Eye (tissue), 1 donor: ENCODE results near the gene ZNF440.
"Not testable (repeated sequence)": the region's sequence is repeated elsewhere in the genome, so short reads cannot be mapped to it uniquely, and the experiment has no call there.

Experiments
- DNase-seq: peaks from one replicate; pipeline ENCODE4 v3.0.0-alpha.2; 2015

Gene ZNF440

GRCh38 chr19:11814029-11814699, at the start of gene ZNF440:
TSS of gene ZNF440 (plus strand) at chr19:11814273. CDS start at chr19:11814448, 175 bp downstream.
- peak; percentile 98 for DNase-seq

- peak; percentile 99 for DNase-seq
Measured at GRCh38 chr19:11766597-11767591, 47.2 kb upstream of the ZNF440 start, which contains the start of gene ZNF441. TSS of gene ZNF441 (plus strand) at chr19:11767000. CDS start at chr19:11767194, 194 bp downstream.

GRCh38 chr19:11767633-11768133, 46.4 kb upstream of the ZNF440 start:
- peak; percentile 66 for DNase-seq

DNA sequence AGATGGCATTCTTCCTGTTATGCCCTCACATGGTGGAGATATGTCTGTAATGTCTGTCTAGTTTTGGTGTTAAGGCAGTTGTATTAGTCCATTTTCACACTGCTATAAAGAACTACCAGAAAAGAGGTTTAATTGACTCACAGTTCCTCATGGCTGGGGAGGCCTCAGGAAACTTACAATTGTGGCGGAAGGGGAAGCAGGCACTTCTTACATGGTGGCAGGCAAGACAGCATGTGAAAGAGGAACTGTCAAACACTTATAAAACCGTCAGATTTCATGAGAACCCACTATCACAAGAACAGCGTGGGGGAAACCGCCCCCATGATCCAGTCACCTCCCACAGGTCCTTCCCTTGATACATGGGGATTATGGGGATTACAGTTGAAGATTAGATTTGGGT, 44.1 kb upstream of the ZNF440 start:
- no peak for DNase-seq

GRCh38 chr19:11771520-11771919, 42.6 kb upstream of the ZNF440 start:
- not testable (repeated sequence) for DNase-seq

DNA sequence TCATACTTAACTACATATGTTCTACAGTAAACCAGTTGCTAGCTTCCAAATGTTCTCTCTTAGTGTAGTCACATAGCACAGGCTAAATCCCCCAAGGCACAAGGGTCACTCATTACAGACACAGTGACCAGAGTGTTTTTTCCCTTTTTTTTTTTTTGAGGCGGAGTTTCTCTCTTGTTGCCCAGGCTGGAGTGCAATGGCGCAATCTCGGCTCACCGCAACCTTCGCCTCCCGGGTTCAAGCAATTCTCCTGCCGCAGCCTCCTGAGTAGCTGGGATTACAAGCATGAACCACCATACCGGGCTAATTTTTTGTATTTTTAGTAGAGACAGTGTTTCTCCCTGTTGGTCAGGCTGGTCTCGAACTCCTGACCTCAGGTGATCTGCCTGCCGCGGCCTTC, 37.4 kb upstream of the ZNF440 start:
- DNase-seq = not testable (repeated sequence)

DNA sequence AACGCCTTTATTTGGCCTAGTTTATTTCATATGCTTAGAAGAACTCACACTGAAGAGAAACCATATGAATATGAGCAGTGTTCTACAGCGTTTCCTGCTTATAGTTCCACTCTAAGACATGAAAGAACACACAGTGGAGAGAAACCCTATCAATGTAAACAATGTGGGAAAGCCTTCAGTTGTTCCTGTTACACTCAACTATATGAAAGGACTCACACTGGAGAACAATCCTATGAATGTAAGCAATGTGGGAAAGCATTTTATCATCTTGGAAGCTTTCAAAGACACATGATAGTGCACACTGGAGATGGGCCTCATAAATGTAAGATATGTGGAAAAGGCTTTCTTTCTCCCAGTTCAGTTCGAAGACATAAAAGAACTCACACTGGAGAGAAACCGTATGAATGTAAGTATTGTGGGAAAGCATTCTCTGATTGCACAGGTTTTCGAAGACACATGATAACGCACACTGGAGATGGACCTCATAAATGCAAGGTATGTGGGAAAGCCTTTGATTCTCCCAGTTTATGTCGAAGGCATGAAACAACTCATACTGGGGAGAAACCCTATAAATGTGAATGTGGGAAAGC, 33.5 kb upstream of the ZNF440 start:
- DNase-seq = no peak

GRCh38 chr19:11781295-11782057, 32.6 kb upstream of the ZNF440 start:
- peak; percentile 11 for DNase-seq

- DNase-seq = no peak
Measured at GRCh38 chr19:11783767-11784166, 30.3 kb upstream of the ZNF440 start.

DNA sequence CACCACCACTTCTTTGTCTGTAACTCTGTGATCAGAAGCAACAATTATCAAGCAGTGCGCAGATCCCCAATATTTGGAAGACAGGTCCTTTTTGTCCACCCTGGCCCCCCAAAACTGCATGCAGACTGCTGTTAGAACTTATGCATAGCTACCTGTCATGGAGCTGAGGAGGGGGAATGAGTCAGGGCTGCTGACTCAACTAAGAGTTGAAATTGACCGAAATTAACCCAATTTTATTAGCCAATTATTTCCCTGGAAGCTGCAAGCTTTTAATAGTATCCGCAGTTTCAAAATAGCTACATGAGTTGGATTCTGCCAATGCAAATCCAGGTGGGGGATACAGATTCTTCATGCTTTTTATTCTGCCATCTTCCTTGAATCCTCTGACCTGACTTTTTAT, 29.7 kb upstream of the ZNF440 start:
- DNase-seq = no peak

- no peak for DNase-seq
Measured at GRCh38 chr19:11787536-11787935, 26.5 kb upstream of the ZNF440 start.

DNA sequence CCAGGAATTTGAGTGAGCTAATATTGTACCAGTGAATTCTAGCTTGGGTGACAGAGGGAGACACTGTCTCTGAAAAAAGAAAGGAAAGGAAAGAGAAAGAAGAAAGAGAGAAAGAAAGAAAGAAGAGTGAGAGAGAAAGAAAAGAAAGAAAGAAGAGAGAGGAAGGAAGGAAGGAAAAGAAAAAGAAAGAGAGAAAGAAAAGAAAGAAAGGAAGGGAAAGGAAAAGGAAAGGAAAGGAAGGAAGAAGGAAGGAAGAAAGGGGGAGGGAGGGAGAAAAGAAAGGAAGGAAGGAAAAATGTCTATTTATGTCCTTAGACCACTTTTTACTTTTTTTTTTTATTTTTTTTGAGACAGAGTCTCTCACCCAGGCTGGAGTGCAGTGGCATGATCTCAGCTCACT, 21.1 kb upstream of the ZNF440 start:
- DNase-seq = no peak

- peak; percentile 96 for DNase-seq
Measured at GRCh38 chr19:11797491-11797890, 16.6 kb upstream of the ZNF440 start.

- peak; percentile 98 for DNase-seq
Measured at GRCh38 chr19:11798391-11799330, 15.4 kb upstream of the ZNF440 start, which contains the start of gene ZNF491. TSS of gene ZNF491 (plus strand) at chr19:11798523. CDS start at chr19:11805954, 7,431 bp downstream.

DNA sequence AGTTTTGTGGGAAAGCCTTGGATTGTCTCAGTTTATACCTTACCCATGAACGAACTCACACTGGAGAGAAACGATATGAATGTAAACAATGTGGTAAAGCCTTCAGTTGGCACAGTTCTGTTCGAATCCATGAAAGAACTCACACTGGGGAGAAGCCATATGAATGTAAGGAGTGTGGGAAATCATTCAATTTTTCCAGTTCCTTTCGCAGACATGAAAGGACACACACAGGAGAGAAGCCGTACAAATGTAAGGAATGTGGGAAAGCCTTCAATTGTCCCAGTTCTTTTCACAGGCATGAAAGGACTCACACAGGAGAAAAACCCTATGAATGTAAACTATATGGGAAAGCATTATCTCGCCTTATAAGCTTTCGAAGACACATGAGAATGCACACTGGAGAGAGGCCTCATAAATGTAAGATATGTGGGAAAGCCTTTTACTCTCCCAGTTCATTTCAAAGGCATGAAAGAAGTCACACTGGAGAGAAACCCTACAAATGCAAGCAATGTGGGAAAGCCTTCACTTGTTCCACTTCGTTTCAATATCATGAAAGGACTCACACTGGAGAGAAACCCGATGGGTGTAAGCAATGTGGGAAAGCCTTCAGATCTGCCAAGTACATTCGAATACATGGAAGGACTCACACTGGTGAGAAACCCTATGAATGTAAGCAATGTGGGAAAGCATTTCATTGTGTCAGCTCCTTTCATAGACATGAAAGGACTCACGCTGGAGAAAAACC, 7.5 kb upstream of the ZNF440 start:
- DNase-seq = peak; percentile 12

- DNase-seq = no peak
Measured at GRCh38 chr19:11807099-11807380, 7.0 kb upstream of the ZNF440 start.

DNA sequence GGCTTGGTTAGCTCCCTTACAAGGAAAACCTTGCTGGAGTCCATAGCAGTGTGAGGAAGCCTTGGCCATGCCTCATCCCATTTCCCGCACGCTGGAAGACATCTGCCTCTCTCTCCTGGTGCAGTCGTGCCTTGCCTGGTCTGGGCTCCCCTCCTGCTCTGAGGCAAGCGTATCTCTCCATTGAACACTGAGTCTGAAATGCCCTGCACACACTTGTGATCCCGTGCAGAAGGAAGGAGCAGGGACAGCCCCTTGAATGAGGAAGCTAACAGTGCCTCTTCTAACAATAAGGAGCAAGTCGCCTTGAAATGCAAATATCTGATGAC, 407 bp upstream of the ZNF440 start:
- DNase-seq = no peak

DNA sequence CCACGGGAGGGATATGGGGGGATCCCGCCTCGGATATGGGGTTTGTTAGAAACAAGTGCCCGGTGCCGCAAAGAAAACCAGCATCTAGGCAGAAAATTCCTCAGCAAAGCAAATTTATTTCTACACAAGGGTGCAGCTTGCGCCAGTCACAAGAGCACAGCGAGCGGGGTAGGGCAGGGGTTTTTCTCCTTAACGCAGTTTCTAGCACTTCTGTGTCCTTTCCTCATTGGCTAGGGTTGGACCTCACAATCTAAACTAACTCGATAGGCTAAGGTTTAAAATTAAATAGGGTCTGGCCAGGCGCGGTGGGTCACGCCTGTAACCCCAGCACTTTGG, 595 bp downstream of the ZNF440 start:
- DNase-seq = peak; percentile 65

DNA sequence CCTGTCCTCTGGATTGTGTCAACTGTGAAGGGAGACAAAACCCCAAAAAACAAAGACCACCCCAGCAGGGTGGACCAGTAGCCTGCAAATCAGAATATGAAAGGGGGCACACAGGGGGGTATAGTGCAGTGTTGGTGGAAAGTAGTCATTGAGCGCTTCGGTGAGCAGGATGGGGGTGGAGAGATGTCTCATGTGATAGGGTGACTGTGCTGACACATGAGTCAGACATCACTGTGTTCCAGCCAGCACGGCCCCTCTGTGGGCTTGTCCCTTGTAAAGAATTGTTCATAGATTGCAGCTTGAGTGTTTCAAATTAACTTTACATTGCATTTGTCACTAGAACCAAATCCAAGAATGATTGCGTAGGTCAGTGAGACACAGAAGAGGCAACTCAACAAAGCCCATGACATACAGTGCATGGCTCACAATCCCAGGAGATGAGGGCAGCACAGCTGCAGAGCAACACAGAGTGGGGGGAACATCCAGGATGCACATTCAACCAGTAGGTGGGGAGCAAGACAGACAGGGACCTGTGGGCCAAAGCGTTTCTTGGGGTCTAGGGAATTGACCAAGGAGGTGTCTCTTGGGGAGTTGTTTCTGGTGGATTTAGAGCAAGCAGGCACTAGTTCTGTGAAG, 7.5 kb downstream of the ZNF440 start:
- DNase-seq = no peak
